ENCODE data around the gene OPCML. TPM values are rescaled to one million over a fixed set of nuclear protein-coding genes. Genes with fewer than 3 reads are reported as not detected.

OPCML gene
- total RNA-seq, 1 experiment from 2014 or later: not detected

DNA sequence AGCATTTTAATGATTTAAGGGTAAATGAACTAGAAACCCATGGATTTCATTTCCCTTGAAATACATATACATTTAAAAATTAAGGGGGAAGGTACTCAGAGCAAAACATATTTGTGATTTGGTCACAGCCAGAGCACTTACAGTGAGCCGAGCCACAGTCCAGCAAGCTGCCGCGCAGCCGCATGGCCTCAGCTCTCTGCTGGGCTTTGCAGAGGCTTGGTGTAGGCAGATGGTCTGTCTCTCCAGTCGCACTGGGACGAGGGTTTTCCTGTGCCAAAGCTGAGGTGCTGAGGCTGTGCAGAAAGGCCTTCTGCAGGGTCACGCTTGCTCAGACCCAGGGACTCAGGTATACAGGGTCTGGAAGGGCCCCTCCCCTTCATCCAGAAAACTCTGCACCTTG lies 367.3 kb downstream of the OPCML start:
- no TSS peak for BruUV-seq (replicated peaks)
- Histone ChIP-seq H3K27me3 (ENCODE audit: control insufficient read depth, insufficient read depth, low read length) (peaks cover 8% of the 10 kb centered on the region), H3K36me3 (ENCODE audit: control insufficient read depth, insufficient read depth, low read length) (no peaks in the 10 kb centered on the region), H3K4me1 (ENCODE audit: control insufficient read depth, insufficient read depth, low read length) (no peaks in the 10 kb centered on the region), H3K4me3 (ENCODE audit: low read depth in 2 of 2, low read length in 2 of 2) (no peak overlapping the region), H3K27ac (ENCODE audit: low read length) (no peak overlapping the region), H3K9me3 (ENCODE audit: control insufficient read depth, insufficient read depth, low read depth, low read length) (no peaks in the 10 kb centered on the region)
- DNase-seq (ENCODE audit: low read depth, low spot score): no peak
- intact Hi-C loops (cut with micrococcal nuclease; ENCODE audit: unreplicated experiment) (no loop called here), in situ Hi-C loops (cut with HindIII; ENCODE audit: low pct_unique_long_range_greater_than_20kb, low sequenced_read_pairs) (no loop called here)
- POLR2A ChIA-PET: no interaction called here
- TF ChIP-seq SIN3A (IDR thresholded peaks at IDR 0.05; ENCODE audit: borderline replicate concordance, insufficient read depth, low read depth, low read length) (no peak), POLR2AphosphoS5 (IDR thresholded peaks at IDR 0.05; ENCODE audit: low read depth, low read length) (no peak), TCF7L2 (IDR thresholded peaks at IDR 0.05; ENCODE audit: low read depth, low read length) (no peak)
- TF ChIP-seq, protein P1, sequence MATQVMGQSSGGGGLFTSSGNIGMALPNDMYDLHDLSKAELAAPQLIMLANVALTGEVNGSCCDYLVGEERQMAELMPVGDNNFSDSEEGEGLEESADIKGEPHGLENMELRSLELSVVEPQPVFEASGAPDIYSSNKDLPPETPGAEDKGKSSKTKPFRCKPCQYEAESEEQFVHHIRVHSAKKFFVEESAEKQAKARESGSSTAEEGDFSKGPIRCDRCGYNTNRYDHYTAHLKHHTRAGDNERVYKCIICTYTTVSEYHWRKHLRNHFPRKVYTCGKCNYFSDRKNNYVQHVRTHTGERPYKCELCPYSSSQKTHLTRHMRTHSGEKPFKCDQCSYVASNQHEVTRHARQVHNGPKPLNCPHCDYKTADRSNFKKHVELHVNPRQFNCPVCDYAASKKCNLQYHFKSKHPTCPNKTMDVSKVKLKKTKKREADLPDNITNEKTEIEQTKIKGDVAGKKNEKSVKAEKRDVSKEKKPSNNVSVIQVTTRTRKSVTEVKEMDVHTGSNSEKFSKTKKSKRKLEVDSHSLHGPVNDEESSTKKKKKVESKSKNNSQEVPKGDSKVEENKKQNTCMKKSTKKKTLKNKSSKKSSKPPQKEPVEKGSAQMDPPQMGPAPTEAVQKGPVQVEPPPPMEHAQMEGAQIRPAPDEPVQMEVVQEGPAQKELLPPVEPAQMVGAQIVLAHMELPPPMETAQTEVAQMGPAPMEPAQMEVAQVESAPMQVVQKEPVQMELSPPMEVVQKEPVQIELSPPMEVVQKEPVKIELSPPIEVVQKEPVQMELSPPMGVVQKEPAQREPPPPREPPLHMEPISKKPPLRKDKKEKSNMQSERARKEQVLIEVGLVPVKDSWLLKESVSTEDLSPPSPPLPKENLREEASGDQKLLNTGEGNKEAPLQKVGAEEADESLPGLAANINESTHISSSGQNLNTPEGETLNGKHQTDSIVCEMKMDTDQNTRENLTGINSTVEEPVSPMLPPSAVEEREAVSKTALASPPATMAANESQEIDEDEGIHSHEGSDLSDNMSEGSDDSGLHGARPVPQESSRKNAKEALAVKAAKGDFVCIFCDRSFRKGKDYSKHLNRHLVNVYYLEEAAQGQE (IDR thresholded peaks at IDR 0.05; ENCODE audit: insufficient read depth in 1 of 2, low read depth in 2 of 2, low read length in 1 of 2): no peak
- TF ChIP-seq, protein P2, sequence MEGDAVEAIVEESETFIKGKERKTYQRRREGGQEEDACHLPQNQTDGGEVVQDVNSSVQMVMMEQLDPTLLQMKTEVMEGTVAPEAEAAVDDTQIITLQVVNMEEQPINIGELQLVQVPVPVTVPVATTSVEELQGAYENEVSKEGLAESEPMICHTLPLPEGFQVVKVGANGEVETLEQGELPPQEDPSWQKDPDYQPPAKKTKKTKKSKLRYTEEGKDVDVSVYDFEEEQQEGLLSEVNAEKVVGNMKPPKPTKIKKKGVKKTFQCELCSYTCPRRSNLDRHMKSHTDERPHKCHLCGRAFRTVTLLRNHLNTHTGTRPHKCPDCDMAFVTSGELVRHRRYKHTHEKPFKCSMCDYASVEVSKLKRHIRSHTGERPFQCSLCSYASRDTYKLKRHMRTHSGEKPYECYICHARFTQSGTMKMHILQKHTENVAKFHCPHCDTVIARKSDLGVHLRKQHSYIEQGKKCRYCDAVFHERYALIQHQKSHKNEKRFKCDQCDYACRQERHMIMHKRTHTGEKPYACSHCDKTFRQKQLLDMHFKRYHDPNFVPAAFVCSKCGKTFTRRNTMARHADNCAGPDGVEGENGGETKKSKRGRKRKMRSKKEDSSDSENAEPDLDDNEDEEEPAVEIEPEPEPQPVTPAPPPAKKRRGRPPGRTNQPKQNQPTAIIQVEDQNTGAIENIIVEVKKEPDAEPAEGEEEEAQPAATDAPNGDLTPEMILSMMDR (IDR thresholded peaks at IDR 0.05): no peak
- CTCF ChIA-PET: interaction anchor here (0.7 kb wide), 1 partner anchor 223 kb away, joined by 3 read pairs; no protein-coding TSS in a partner anchor
- ATAC-seq: no peak

DNA sequence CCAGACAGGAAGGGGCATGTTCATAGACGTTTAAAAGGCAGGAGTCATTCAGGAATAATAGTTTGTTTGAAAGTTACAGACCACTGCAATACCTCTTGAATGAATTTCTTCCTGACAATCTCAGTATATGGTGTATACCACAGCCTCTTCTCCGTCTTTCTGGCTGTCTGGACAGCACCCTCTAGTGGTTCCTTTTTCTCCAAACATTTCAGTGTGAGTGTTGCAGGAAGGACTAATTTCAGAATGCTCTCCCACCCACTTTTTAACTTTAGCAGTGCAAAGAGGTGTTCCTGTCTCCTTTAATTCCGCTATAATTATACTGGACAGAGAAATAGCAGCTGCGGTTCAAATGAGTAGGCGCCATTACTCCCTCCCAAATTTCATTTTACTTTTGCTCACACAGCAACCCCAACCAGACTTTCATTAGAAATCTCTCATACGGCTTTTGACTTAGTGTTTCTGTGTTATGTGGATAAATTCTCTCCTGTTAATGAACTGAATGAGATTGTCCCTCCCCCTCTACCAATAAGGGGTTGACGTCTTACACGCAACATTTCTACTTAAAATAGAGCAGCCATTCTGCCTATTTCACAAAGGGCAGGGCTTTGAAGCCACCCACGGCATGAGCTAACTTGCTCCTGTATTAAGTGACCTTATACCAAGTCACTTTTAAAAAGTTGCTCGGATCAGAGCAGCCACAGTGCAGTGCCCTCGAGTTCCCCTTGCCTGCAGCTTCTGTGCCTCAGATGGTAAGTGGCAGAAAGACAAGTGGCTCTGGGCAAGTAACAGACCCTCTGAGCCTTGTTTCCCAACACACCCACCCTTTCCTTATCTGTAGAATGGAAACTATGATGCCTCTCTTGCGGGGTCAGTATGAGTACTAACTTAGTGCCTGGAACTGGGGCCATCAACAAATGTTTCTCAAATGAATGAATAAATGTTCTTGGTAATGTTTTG lies 368.6 kb downstream of the OPCML start:
- peak; percentile 90 for ATAC-seq
- intact Hi-C loops (cut with micrococcal nuclease; ENCODE audit: unreplicated experiment): loop anchor here (2.0 kb wide), 1 partner anchor 85 kb away; no protein-coding TSS in a partner anchor

More for the DNA sequence above, 368.6 kb downstream of the OPCML start:
- TF ChIP-seq POLR2AphosphoS5 (IDR thresholded peaks at IDR 0.05; ENCODE audit: low read depth, low read length): no peak
- TF ChIP-seq, protein P2 (IDR thresholded peaks at IDR 0.05): peak; percentile 85
- DNase-seq (ENCODE audit: low read depth, low spot score): peak; percentile 15
- ChIA-PET POLR2A (no interaction called here), CTCF (no interaction called here)
- H3K4me3 ChIP-seq (ENCODE audit: low read depth in 2 of 2, low read length in 2 of 2): no peak overlapping the region
- in situ Hi-C loops (cut with HindIII; ENCODE audit: low pct_unique_long_range_greater_than_20kb, low sequenced_read_pairs): no loop called here
- H3K36me3 ChIP-seq (ENCODE audit: control insufficient read depth, insufficient read depth, low read length): no peaks in the 10 kb centered on the region
- peaks cover 8% of the 10 kb centered on the region for H3K27me3 ChIP-seq (ENCODE audit: control insufficient read depth, insufficient read depth, low read length)
- no peak overlapping the region for H3K27ac ChIP-seq (ENCODE audit: low read length)
- no peaks in the 10 kb centered on the region for H3K9me3 ChIP-seq (ENCODE audit: control insufficient read depth, insufficient read depth, low read depth, low read length)
- no peaks in the 10 kb centered on the region for H3K4me1 ChIP-seq (ENCODE audit: control insufficient read depth, insufficient read depth, low read length)
- no TSS peak for BruUV-seq (replicated peaks)
